GM12874 (cell line): ENCODE measurements around the gene ANKS1B.

Experiments
- CTCF ChIP-seq: IDR thresholded peaks from 2 replicates; pipeline ENCODE4 v1.5.1; 2011; ENCODE audit warnings: low read depth, mild to moderate bottlenecking, control low read depth, low read length, moderate library complexity; ENCODE audit not compliant: insufficient read depth

Gene ANKS1B

GRCh38 chr12:98750511-98750910 is 1234.2 kb downstream of the ANKS1B start:
- TF ChIP-seq CTCF, result no peak

- no peak for TF ChIP-seq CTCF
Observed at GRCh38 chr12:98748463-98748862, 1236.3 kb downstream of the ANKS1B start.

DNA sequence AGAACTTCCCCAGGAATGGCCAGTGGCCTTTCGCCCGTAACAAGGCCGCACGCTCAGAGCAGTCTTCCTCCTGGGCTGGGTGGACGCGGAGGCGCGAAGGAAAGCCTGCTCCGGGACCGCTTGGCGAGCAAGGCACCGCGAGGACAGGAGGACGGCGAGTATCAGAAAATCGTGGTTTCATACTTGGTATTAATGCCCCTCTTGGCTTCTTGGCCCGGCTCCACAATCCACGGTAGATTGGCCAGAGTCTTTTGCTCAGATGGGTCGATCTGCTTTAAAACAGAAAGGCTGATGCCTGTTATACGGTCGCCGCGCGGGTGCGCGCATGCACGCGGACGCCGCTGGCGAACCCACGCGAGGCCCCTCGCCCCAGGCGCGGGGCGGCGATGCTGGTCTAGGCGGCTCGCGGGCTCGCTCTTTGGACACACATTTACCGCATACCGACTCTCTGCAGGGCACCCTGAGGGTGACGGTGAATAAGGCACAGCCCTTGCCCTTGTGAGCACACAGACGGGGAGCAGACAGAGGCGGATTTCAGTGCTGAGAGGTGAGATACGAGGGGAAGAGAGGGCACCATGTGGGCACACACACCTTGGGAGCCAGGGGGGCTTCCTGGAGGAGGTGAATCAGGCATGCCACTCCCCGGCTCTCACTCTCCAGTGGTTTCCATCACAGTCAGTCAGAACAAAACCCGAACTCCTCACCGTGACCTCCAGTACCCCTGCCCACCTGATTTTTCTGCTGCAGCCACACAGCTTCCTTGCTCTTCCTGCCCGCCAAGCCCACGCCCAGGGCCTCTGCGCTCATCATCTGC is 1239.0 kb downstream of the ANKS1B start:
- no peak for TF ChIP-seq CTCF

DNA sequence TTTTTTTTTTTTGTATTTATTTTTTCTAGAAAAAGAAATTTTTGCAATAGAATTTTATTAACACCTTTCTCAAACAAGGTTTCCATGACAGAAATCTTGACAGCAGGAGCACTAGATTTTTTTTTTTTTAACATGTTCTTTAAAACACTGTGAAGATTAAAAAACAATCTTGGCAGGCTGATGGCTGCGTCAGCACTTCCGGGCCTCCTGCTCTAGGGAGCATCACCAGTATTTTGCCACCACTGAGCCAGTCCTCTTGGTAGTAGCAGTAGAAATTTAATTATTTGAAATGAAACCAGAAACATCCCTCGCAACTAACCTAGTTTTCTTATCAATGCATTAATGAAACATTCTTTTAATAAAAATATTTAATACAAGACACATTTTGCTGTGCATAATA is 1240.1 kb downstream of the ANKS1B start:
- TF ChIP-seq CTCF, result no peak

DNA sequence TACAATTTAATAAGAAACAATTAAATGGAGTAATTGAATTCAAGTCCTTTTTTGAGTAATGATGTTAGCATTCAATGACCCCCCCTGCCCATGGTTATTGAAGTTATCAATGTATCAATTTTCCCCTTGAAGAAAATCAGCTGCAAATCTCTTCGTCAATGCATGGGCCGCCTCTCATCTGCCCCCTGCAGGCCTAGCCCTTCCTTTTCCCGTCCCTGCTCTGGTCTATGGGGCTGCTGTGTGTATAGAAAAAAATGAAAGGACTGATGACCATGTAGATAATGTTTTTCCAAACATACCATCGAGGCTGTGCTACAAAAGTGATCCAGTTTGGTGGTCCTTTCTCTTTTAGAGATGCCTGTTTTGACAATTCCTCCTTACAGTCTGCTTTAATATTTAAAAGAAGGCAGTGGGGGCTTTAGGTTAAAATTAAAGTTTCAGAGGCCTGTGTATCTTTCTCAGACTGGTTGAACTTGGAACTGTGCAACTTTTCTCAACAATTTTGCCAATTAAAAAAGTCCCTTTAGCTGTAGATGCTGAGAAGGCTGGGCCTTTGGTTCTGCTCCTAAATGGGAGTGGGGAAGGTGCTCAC is 1241.3 kb downstream of the ANKS1B start:
- TF ChIP-seq CTCF, result peak; percentile 72

DNA sequence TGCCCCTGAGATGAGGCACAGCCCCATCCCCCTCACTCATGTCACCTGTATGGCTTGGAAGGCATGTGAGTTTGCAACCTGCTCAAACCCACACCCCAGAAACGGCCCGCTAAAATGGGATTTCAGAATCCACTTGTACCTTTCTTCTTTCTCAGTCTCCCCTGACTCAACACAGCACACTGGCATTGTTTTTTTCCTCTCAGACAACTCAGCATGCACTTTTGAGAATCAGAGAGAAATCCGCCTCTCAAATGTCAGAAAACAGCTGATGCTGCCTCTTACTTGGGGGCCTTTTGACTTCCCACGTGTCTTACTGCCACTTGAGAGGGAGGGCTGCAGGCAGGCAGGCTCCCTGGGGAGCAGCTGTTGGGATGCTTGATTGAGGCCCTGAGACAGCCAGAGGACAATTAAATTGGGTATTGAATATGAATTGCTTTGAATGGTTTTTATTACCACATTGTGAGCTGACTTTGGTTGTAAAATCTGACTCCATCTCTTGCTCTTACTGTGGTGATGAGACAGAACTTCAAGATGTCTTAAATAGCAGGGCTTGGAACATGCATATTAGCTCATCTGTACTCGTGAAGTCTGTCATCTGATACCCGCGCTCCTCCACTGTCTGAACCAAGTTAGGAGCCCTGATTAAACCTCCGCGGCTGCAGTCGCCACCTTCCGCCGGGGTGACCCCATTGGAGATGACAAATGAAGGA is 1243.0 kb downstream of the ANKS1B start:
- no peak for TF ChIP-seq CTCF

- no peak for TF ChIP-seq CTCF
Observed at GRCh38 chr12:98741196-98741555, 1243.6 kb downstream of the ANKS1B start.
